Esophagus muscularis mucosa (tissue), 4 donors: ENCODE results near the gene RAB10.

Experiments used
- CTCF ChIP-seq, 3 experiments: fragments of 200-600 bp in 2 of 3; fragments of 450-650 bp in 1 of 3; sonication (generic) in 2 of 3; IDR thresholded peaks; one replicate each; pipeline ENCODE4 v1.5.1; 2017 to 2019; ENCODE audit warnings: antibody characterized with exemption in 3 of 3, mild to moderate bottlenecking in 2 of 3, moderate library complexity in 1 of 3
- EP300 ChIP-seq: sonication (generic); formaldehyde crosslinking; IDR thresholded peaks from one replicate; pipeline ENCODE4 v1.6.1; 2017; ENCODE audit warnings: antibody characterized with exemption
- POLR2A ChIP-seq: fragments of 450-650 bp; IDR thresholded peaks from one replicate; pipeline ENCODE4 v1.6.1; 2017; ENCODE audit warnings: antibody characterized with exemption, moderate library complexity, mild to moderate bottlenecking, low read depth

GRCh38 chr2:26169681-26170414 is 136.0 kb downstream of the RAB10 start:
- TF ChIP-seq CTCF (IDR thresholded peaks at IDR 0.05) (no peak), EP300 (no peak), POLR2A (no peak)
